Astrocyte (in vitro differentiated cells and primary cell): ENCODE results near the gene CIT.

ENCODE experiments used
- CTCF ChIP-seq: IDR thresholded peaks from 2 replicates; pipeline ENCODE4 v1.5.1; 2011; ENCODE audit warnings: low read depth, mild to moderate bottlenecking, inconsistent platforms, low read length, moderate library complexity; ENCODE audit not compliant: insufficient read depth
- EZH2 ChIP-seq: IDR thresholded peaks from 2 replicates; pipeline ENCODE4 v1.6.1; 2012; ENCODE audit warnings: mild to moderate bottlenecking, low read length, inconsistent platforms; ENCODE audit not compliant: insufficient read depth

DNA sequence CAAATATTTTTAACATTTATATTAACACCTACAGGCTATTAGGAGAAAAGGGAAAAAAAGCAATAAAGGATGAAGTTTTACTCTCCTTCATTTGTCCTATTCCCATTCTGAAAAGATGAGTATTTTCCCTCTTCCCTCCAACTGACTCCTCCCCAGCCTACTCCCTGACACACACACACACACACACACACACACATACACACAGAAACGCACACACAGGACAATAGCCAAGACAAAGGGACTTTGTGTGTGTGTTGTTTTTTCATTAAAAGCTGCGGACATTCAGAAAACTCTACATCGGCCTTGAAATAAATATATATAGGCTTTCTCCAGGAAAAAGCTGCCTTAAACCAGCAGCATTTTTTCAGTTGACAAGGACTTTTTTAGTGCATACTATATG lies 134.4 kb downstream of the CIT start:
- TF ChIP-seq CTCF, result no peak
- TF ChIP-seq EZH2, result no peak
